HG02840 (cell line): ENCODE data around the gene UQCC5.

Experiments
- ATAC-seq: cut with Tn5 transposase; IDR thresholded peaks from one replicate; pipeline ENCODE4 v1.9.1; 2021; ENCODE audit warnings: mild to moderate bottlenecking, moderate library complexity, moderate number of reproducible peaks; ENCODE audit not compliant: unreplicated experiment, low FRiP score

Gene UQCC5

GRCh38 chr3:52558436-52558835, 22.0 kb downstream of the UQCC5 start:
- ATAC-seq: no peak

DNA sequence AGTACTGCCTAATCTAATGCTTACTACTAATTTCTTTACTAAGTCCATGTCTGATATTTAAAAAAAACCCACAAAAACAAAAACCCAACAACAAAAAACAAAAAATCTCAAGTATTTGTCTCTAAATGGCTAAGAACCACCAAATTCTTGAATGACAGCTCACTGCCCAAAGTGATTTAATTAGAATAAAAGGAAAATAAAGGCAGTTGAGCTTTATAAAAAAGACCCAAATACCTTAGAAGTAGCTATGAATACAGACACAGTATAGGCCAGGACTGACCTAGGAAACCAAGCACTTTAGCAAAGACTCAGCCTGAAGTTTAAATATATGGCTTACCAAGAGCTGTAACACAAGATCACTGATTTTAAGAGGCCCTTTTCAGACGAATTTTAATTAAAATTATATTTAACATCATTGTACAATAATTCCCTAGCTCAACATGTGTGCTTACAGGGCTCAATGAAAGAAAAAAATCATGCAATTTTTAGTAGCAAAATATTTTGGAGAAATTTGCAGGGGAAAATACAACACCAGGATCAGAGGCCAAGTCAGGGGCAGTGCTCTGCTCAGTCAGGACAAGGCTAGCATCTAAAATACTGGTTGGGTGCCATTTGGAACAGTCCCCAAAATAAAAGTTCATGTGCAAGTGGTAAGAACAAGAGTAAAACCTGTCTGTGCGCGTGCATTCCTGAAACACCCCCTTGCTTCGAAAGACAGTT, 24.8 kb downstream of the UQCC5 start:
- no peak for ATAC-seq

GRCh38 chr3:52563984-52564383, 27.6 kb downstream of the UQCC5 start:
- ATAC-seq: no peak

DNA sequence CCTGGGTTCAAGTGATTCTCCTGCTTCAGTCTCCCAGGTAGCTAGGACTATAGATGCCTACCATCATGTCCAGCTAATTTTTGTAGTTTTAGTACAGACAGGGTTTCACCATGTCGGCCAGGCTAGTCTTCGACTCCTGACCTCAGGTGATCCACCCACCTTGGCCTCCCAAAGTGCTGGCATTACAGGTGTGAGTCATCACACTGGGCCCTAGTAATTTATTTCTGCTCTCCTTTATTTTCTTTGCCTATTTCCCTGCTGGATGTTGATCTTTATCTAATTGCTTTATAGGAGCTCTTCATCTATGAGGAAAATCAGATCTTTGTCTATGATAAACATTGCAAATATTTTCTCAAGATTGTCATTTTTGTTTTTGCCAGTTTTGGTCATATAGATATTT, 31.7 kb downstream of the UQCC5 start:
- ATAC-seq: no peak

- no peak for ATAC-seq
Measured at GRCh38 chr3:52570076-52570475, 33.7 kb downstream of the UQCC5 start.

GRCh38 chr3:52572221-52572620, 35.8 kb downstream of the UQCC5 start:
- no peak for ATAC-seq

DNA sequence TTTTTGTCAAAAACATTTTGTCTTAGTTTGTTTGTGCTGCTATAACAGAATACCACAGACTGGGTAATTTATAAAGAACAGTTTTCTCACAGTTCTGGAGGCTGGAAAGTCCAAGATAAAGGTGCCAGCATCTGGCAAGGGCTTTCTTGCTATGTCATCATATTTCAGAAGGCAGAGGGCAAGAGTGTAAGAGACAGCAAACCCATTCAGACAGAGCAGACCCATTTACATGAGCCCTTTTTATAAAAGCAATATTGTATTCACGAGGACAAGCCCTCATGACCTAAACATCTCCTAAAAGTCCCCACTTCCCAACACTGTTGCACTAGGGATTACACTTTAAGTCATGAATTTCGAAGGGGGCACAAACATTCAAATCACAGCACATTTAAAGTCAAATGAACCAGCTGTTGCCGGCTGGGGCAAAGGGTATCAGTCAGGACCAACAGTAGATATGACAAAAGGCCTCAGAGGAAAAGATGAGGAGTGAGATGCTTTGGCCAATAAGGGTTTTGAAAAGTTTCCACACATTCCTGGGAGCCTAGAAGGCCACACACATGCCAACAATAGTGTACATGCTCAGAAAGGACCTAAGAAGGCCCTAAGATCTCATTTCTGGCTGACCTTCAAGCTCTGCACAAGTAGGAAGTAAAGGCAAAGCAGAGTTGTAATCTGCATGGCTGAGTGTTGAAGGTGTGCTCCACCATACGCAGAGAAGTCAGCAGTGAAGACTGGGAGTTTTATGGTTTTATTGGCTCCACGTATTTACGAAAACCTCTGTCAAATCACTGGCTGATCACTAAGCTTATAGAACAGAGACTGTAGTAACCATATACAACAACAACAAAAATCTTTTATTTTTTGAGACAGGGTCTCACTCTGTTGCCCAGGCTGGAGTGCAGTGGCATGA, 37.9 kb downstream of the UQCC5 start:
- ATAC-seq: no peak
